GM12875 (cell line): ENCODE measurements around the gene ABCC1.

Experiments used
- H3K4me3 ChIP-seq: one replicate; pipeline ENCODE4 v1.5.1; 2011; ENCODE audit warnings: low read depth, low read length, control low read depth
- CTCF ChIP-seq: IDR thresholded peaks from 2 replicates; pipeline ENCODE4 v1.5.1; 2011; ENCODE audit warnings: low read depth, mild to moderate bottlenecking, control low read depth, inconsistent platforms, low read length, moderate library complexity, borderline replicate concordance; ENCODE audit not compliant: insufficient read depth

ABCC1 gene

GRCh38 chr16:16093628-16094332 is 144.4 kb downstream of the ABCC1 start:
- no peak overlapping the region for H3K4me3 ChIP-seq
- no peak for TF ChIP-seq CTCF

- no peak for TF ChIP-seq CTCF
- H3K4me3 ChIP-seq = no peak overlapping the region
Measured at GRCh38 chr16:16095646-16096045, 146.2 kb downstream of the ABCC1 start.

GRCh38 chr16:16096121-16096857 is 146.9 kb downstream of the ABCC1 start:
- TF ChIP-seq CTCF = no peak
- H3K4me3 ChIP-seq = no peak overlapping the region

GRCh38 chr16:16096858-16097213 is 147.4 kb downstream of the ABCC1 start:
- H3K4me3 ChIP-seq = no peak overlapping the region
- no peak for TF ChIP-seq CTCF

- H3K4me3 ChIP-seq = no peak overlapping the region
- no peak for TF ChIP-seq CTCF
Measured at GRCh38 chr16:16099320-16099719, 149.9 kb downstream of the ABCC1 start.

GRCh38 chr16:16100631-16101030 is 151.2 kb downstream of the ABCC1 start:
- no peak for TF ChIP-seq CTCF
- no peak overlapping the region for H3K4me3 ChIP-seq

- H3K4me3 ChIP-seq = no peak overlapping the region
- TF ChIP-seq CTCF = no peak
Measured at GRCh38 chr16:16101585-16101984, 152.2 kb downstream of the ABCC1 start.
